HEK293 (cell line): ENCODE measurements around the gene PPP1R3F.

Experiments used
- CTCF ChIA-PET: fragments of 350-600 bp; formaldehyde crosslinking; extraction: SDS; loops from one replicate; lab custom pipeline; 2021; ENCODE audit warnings: antibody characterized with exemption; lab: Yijun Ruan, JAX
- POLR2A ChIA-PET: fragments of 300-600 bp; formaldehyde crosslinking; extraction: SDS; loops from one replicate; lab custom pipeline; 2020; ENCODE audit warnings: antibody characterized with exemption, inconsistent platforms; lab: Yijun Ruan, JAX
- H3K27ac ChIP-seq: fragments of 200-500 bp; sonication (Bioruptor generic); 2 replicates; pipeline ENCODE4 v1.5.1; 2014; ENCODE audit warnings: low read depth, low read length, control low read depth, inconsistent platforms; ENCODE audit errors: extremely low read depth
- H3K36me3 ChIP-seq, 2 experiments: fragments of 200-500 bp in 1 of 2; sonication (Bioruptor generic) in 1 of 2; 1 replicate in 1 of 2; 2 replicates in 1 of 2; pipeline ENCODE4 v1.5.1; 2014 to 2017; ENCODE audit warnings: inconsistent platforms in 2 of 2, low read length in 2 of 2; ENCODE audit not compliant: control insufficient read depth in 2 of 2, insufficient read depth in 1 of 2
- H3K4me1 ChIP-seq: fragments of 200-500 bp; sonication (Bioruptor generic); 2 replicates; pipeline ENCODE4 v1.5.1; 2014; ENCODE audit warnings: mild to moderate bottlenecking, low read length, inconsistent platforms; ENCODE audit not compliant: control insufficient read depth, insufficient read depth
- H3K4me3 ChIP-seq: 2 replicates; pipeline ENCODE4 v1.5.1; 2011; ENCODE audit warnings: low read depth, mild to moderate bottlenecking, control low read depth, low read length, moderate library complexity
- H3K9me3 ChIP-seq: fragments of 200-500 bp; sonication (Bioruptor generic); 2 replicates; pipeline ENCODE4 v1.5.1; 2014; ENCODE audit warnings: low read depth, low read length, inconsistent platforms; ENCODE audit not compliant: control insufficient read depth, insufficient read depth
- GLI2 ChIP-seq: fragments of 450-650 bp; formaldehyde crosslinking; IDR thresholded peaks from 2 replicates; pipeline ENCODE4; 2017; ENCODE audit warnings: missing biosample characterization, missing genetic modification characterization, low read depth, borderline replicate concordance
- GLIS2 ChIP-seq: fragments of 450-650 bp; formaldehyde crosslinking; IDR thresholded peaks from 2 replicates; pipeline ENCODE4 v1.5.1; 2016; ENCODE audit warnings: missing biosample characterization, missing genetic modification characterization
- KLF8 ChIP-seq: fragments of 450-650 bp; formaldehyde crosslinking; IDR thresholded peaks from 2 replicates; pipeline ENCODE4 v1.5.1; 2016; ENCODE audit warnings: missing biosample characterization, missing genetic modification characterization
- TRIM28 ChIP-seq: IDR thresholded peaks from 2 replicates; pipeline ENCODE4 v1.6.1; 2011; ENCODE audit warnings: low read length, control low read depth, borderline replicate concordance
- ZFP37 ChIP-seq: fragments of 450-650 bp; formaldehyde crosslinking; IDR thresholded peaks from 2 replicates; pipeline ENCODE4 v1.5.1; 2016; ENCODE audit warnings: missing biosample characterization, missing genetic modification characterization
- ZNF112 ChIP-seq: fragments of 450-650 bp; formaldehyde crosslinking; IDR thresholded peaks from 2 replicates; pipeline ENCODE4 v1.5.0; 2017; ENCODE audit warnings: missing biosample characterization, missing genetic modification characterization
- ZNF146 ChIP-seq: fragments of 450-650 bp; formaldehyde crosslinking; IDR thresholded peaks from 2 replicates; pipeline ENCODE4 v1.5.1; 2016; ENCODE audit warnings: missing biosample characterization, missing genetic modification characterization
- ZNF16 ChIP-seq: fragments of 450-650 bp; formaldehyde crosslinking; IDR thresholded peaks from 2 replicates; pipeline ENCODE4 v1.5.1; 2016; ENCODE audit warnings: low read depth, missing biosample characterization, missing genetic modification characterization
- ZNF416 ChIP-seq: fragments of 450-650 bp; formaldehyde crosslinking; IDR thresholded peaks from 2 replicates; pipeline ENCODE4 v1.5.1; 2016; ENCODE audit warnings: missing biosample characterization, missing genetic modification characterization
- ZNF426 ChIP-seq: fragments of 450-650 bp; formaldehyde crosslinking; IDR thresholded peaks from 2 replicates; pipeline ENCODE4 v1.5.1; 2017; ENCODE audit warnings: missing biosample characterization, missing genetic modification characterization, mild to moderate bottlenecking, inconsistent platforms, moderate library complexity
- ZNF433 ChIP-seq: fragments of 450-650 bp; formaldehyde crosslinking; IDR thresholded peaks from 2 replicates; pipeline ENCODE4 v1.5.1; 2016; ENCODE audit warnings: missing biosample characterization, missing genetic modification characterization, low read depth
- ZNF837 ChIP-seq: fragments of 450-650 bp; formaldehyde crosslinking; IDR thresholded peaks from 2 replicates; pipeline ENCODE4 v1.5.1; 2016; ENCODE audit warnings: missing biosample characterization, missing genetic modification characterization
- ZSCAN16 ChIP-seq: fragments of 450-650 bp; formaldehyde crosslinking; IDR thresholded peaks from 2 replicates; pipeline ENCODE4 v1.5.1; 2016; ENCODE audit warnings: missing biosample characterization, missing genetic modification characterization
- TF ChIP-seq, protein P1 (sequence below): fragments of 450-650 bp; formaldehyde crosslinking; IDR thresholded peaks from 2 replicates; pipeline ENCODE4 v1.5.1; 2016; ENCODE audit warnings: missing biosample characterization, missing genetic modification characterization
- TF ChIP-seq, protein P2 (sequence below): fragments of 450-650 bp; formaldehyde crosslinking; IDR thresholded peaks from 2 replicates; pipeline ENCODE4 v1.5.1; 2016; ENCODE audit warnings: missing biosample characterization, missing genetic modification characterization
- TF ChIP-seq, protein P3 (sequence below): fragments of 450-650 bp; formaldehyde crosslinking; IDR thresholded peaks from 2 replicates; pipeline ENCODE4 v1.5.1; 2017; ENCODE audit warnings: missing biosample characterization, missing genetic modification characterization

Gene PPP1R3F

DNA sequence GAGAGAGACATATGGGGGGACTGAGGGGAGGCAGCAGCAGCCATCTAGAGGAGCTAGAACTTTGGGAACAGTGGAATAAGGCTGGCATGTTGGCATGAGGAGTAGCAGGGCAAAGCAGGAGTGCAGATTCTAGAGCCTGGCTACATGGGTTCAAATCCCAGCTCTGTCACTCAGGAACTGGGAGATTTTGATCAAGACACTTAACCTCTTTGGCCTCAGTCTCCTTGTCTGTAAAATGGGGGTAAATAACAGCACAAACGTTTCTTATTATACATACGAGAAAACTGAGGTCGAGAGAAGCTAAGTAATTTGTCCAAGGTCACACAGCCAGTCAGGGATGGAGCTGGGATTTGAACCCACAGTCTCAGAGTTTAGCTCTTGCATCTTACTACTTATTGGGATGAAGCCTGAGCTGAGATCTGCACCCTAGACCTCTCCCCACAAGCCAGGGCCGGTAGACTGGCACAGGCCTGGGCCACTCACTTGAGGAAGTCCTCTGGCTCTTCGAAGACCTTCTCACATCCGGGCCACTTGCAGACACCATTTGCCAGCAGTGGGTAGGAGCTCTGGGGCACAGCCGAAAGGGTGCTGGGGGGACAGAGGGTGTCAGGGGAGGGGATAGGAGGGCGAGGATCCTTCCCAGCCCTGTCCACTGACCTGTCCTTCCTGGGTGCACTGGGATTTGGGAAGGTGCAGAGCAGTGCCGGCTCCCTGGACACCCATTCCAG is 13.2 kb upstream of the PPP1R3F start:
- Histone ChIP-seq H3K36me3 (no peaks in the 10 kb centered on the region), H3K9me3 (no peaks in the 10 kb centered on the region), H3K4me3 (no peak overlapping the region), H3K27ac (no peak overlapping the region), H3K4me1 (no peaks in the 10 kb centered on the region)
- ChIA-PET POLR2A (interaction anchor here (0.6 to 1.5 kb wide), 3 partner anchors 13 to 682 kb away, joined by 3 to 5 read pairs (median 5); no protein-coding TSS in a partner anchor), CTCF (interaction anchor here (0.7 kb wide), 1 partner anchor 7 kb away, joined by 3 read pairs; no protein-coding TSS in a partner anchor)
- no peak for TF ChIP-seq ZNF433 (tag by site-specific recombination)
- TF ChIP-seq GLI2: no peak
- no peak for TF ChIP-seq ZNF416 (tag by site-specific recombination)
- TF ChIP-seq ZFP37 (tag by site-specific recombination): no peak
- TF ChIP-seq, protein P1, sequence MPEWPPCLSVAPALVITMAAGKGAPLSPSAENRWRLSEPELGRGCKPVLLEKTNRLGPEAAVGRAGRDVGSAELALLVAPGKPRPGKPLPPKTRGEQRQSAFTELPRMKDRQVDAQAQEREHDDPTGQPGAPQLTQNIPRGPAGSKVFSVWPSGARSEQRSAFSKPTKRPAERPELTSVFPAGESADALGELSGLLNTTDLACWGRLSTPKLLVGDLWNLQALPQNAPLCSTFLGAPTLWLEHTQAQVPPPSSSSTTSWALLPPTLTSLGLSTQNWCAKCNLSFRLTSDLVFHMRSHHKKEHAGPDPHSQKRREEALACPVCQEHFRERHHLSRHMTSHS (tag by site-specific recombination): no peak
- no peak for TF ChIP-seq ZNF112
- no peak for TF ChIP-seq ZNF146
- TF ChIP-seq, protein P2, sequence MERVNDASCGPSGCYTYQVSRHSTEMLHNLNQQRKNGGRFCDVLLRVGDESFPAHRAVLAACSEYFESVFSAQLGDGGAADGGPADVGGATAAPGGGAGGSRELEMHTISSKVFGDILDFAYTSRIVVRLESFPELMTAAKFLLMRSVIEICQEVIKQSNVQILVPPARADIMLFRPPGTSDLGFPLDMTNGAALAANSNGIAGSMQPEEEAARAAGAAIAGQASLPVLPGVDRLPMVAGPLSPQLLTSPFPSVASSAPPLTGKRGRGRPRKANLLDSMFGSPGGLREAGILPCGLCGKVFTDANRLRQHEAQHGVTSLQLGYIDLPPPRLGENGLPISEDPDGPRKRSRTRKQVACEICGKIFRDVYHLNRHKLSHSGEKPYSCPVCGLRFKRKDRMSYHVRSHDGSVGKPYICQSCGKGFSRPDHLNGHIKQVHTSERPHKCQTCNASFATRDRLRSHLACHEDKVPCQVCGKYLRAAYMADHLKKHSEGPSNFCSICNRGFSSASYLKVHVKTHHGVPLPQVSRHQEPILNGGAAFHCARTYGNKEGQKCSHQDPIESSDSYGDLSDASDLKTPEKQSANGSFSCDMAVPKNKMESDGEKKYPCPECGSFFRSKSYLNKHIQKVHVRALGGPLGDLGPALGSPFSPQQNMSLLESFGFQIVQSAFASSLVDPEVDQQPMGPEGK (tag by site-specific recombination): no peak
- TF ChIP-seq ZNF426 (tag by site-specific recombination): no peak
- TF ChIP-seq KLF8 (tag by site-specific recombination): no peak
- no peak for TF ChIP-seq ZNF16 (tag by site-specific recombination)
- TF ChIP-seq ZSCAN16 (tag by site-specific recombination): no peak
- TF ChIP-seq TRIM28: no peak
- TF ChIP-seq, protein P3, sequence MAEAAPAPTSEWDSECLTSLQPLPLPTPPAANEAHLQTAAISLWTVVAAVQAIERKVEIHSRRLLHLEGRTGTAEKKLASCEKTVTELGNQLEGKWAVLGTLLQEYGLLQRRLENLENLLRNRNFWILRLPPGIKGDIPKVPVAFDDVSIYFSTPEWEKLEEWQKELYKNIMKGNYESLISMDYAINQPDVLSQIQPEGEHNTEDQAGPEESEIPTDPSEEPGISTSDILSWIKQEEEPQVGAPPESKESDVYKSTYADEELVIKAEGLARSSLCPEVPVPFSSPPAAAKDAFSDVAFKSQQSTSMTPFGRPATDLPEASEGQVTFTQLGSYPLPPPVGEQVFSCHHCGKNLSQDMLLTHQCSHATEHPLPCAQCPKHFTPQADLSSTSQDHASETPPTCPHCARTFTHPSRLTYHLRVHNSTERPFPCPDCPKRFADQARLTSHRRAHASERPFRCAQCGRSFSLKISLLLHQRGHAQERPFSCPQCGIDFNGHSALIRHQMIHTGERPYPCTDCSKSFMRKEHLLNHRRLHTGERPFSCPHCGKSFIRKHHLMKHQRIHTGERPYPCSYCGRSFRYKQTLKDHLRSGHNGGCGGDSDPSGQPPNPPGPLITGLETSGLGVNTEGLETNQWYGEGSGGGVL (tag by site-specific recombination): no peak

DNA sequence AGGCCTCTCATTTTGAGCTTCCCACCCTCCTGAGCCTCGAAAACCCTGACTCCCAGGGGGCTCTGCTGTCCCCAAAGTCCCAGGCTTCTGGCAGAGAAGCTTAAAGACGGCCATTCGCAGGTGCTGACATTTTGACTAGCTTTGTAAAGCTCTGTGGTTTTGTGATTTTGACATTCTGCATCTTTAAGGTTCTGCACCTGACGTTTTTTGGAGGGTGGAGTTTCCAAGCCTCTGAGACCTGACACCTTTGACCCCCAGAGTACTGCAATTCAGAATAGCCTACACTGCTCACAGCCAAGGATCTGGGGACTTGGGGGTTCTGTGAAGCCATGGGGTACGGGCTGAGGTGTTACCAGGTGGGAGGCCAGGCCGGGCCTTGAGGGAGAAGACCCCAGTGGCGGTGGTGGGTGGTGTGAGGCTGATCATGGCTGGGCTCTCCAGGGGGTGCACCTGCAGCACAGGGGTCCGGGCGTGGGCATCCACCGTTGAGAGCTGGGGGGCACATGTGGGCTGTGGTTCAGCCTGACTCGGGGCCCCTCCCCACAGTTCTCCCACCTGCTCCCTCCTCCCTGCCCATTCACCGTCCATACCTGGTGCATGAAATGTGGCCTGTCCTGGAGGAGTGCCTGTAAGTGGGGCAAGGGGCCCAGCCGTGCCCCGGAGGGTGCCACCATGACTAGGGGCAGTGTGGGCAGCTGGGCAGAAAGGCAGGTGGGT is 12.4 kb upstream of the PPP1R3F start:
- H3K9me3 ChIP-seq: no peaks in the 10 kb centered on the region
- CTCF ChIA-PET: interaction anchor here (0.7 kb wide), 1 partner anchor 8 kb away, joined by 3 read pairs; no protein-coding TSS in a partner anchor
- no peak overlapping the region for H3K27ac ChIP-seq
- no peaks in the 10 kb centered on the region for H3K36me3 ChIP-seq
- H3K4me3 ChIP-seq: no peak overlapping the region
- TF ChIP-seq ZNF837 (tag by site-specific recombination) (no peak), GLIS2 (tag by site-specific recombination) (0 out of 2 replicates have a peak, but pooled peaks have one; percentile 26)
- no peaks in the 10 kb centered on the region for H3K4me1 ChIP-seq
- POLR2A ChIA-PET: interaction anchor here (1.0 to 3.0 kb wide), 3 partner anchors 12 to 682 kb away, joined by 3 to 11 read pairs (median 5); no protein-coding TSS in a partner anchor
